Measurements from ENCODE around the gene TMEM236.

- TF ChIP-seq CTCF (IDR thresholded peaks at IDR 0.05) (no peak), EP300 (IDR thresholded peaks at IDR 0.05) (no peak)
These were observed 6.2 kb downstream of the TMEM236 start for GRCh38 chr10:17758200-17758599.

All from sigmoid colon (tissue), 4 donors.